Measurements from ENCODE around the gene NENF.

The NENF gene

DNA sequence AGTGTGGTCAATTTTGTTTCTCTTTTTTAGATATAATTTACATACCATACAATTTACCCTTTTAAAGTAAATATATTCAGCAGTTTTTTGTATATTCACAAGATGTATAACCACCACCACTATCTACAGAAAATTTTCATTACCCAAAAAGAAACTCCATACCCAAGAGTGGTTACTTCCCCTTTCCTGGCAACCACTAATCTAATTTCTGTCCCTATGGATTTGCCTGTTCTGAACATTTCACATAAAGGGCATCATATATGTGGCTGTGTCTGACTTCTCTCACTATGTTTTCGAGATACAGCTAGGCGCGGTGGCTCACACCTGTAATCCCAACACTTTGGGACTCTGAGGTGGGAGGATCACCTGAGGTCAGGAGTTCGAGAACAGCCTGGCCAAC lies 31.7 kb upstream of the NENF start:
- no peak for TF ChIP-seq PPARA (CRISPR knock-in tag; IDR thresholded peaks at IDR 0.05; ENCODE audit: borderline replicate concordance)
- TF ChIP-seq, protein P1, sequence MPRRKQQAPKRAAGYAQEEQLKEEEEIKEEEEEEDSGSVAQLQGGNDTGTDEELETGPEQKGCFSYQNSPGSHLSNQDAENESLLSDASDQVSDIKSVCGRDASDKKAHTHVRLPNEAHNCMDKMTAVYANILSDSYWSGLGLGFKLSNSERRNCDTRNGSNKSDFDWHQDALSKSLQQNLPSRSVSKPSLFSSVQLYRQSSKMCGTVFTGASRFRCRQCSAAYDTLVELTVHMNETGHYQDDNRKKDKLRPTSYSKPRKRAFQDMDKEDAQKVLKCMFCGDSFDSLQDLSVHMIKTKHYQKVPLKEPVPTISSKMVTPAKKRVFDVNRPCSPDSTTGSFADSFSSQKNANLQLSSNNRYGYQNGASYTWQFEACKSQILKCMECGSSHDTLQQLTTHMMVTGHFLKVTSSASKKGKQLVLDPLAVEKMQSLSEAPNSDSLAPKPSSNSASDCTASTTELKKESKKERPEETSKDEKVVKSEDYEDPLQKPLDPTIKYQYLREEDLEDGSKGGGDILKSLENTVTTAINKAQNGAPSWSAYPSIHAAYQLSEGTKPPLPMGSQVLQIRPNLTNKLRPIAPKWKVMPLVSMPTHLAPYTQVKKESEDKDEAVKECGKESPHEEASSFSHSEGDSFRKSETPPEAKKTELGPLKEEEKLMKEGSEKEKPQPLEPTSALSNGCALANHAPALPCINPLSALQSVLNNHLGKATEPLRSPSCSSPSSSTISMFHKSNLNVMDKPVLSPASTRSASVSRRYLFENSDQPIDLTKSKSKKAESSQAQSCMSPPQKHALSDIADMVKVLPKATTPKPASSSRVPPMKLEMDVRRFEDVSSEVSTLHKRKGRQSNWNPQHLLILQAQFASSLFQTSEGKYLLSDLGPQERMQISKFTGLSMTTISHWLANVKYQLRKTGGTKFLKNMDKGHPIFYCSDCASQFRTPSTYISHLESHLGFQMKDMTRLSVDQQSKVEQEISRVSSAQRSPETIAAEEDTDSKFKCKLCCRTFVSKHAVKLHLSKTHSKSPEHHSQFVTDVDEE (CRISPR knock-in tag; IDR thresholded peaks at IDR 0.05) = no peak
- TF ChIP-seq ARNTL (CRISPR knock-in tag; IDR thresholded peaks at IDR 0.05; ENCODE audit: borderline replicate concordance, low read depth) = no peak
- TF ChIP-seq ZFP30 (CRISPR knock-in tag; IDR thresholded peaks at IDR 0.05) = no peak
- no peak for TF ChIP-seq GLIS3 (CRISPR knock-in tag; IDR thresholded peaks at IDR 0.05)
- no peak for TF ChIP-seq SNAI2 (CRISPR knock-in tag; IDR thresholded peaks at IDR 0.05)
- TF ChIP-seq, protein P2, sequence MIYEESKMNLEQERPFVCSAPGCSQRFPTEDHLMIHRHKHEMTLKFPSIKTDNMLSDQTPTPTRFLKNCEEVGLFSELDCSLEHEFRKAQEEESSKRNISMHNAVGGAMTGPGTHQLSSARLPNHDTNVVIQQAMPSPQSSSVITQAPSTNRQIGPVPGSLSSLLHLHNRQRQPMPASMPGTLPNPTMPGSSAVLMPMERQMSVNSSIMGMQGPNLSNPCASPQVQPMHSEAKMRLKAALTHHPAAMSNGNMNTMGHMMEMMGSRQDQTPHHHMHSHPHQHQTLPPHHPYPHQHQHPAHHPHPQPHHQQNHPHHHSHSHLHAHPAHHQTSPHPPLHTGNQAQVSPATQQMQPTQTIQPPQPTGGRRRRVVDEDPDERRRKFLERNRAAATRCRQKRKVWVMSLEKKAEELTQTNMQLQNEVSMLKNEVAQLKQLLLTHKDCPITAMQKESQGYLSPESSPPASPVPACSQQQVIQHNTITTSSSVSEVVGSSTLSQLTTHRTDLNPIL (CRISPR knock-in tag; IDR thresholded peaks at IDR 0.05; ENCODE audit: low read depth) = no peak
- TF ChIP-seq RARB (CRISPR knock-in tag; IDR thresholded peaks at IDR 0.05) = no peak
- TF ChIP-seq OSR1 (CRISPR knock-in tag; IDR thresholded peaks at IDR 0.05) = no peak
- no peak for TF ChIP-seq ZFP3 (CRISPR knock-in tag; IDR thresholded peaks at IDR 0.05)
- no peak for ATAC-seq

DNA sequence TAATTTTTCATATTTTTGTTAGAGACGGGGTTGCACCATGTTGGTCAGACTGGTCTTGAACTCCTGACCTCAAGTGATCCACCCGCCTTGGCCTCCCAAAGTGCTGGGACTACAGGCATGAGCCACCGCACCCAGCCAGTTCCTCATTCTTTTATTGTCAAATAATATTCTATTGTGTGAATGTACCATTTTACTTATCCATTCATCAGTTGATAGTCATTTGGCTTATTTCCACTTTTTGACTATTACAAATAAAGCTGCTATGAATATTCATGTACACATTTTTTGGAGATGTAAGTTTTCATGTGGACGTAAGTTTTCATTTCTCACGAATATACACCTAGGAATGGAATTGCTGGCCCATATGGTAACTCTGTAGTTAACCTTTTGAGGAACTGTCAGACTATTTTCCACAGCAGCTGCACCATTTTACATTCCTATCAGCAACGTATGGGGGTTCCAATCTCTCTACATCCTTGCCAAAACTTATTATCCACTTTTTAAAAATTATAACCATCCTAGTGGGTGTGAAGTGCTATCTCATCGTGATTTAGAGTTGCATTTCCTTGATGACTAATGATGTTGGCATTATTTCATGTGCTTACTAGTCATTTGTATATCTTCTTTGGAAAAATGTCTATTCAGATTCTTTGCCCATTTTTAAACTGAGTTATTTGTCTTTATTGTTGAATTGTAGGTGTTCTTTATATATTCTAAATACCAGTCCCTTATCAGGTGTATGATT lies 30.7 kb upstream of the NENF start:
- TF ChIP-seq BACH2 (CRISPR knock-in tag; IDR thresholded peaks at IDR 0.05; ENCODE audit: borderline replicate concordance) = no peak
- no peak for TF ChIP-seq ZFP3 (CRISPR knock-in tag; IDR thresholded peaks at IDR 0.05)
- TF ChIP-seq OSR1 (CRISPR knock-in tag; IDR thresholded peaks at IDR 0.05) = no peak
- no peak for TF ChIP-seq ZNF565 (CRISPR knock-in tag; conservative IDR thresholded peaks at IDR 0.05; ENCODE audit: low read depth)
- no peak for TF ChIP-seq RARB (CRISPR knock-in tag; IDR thresholded peaks at IDR 0.05)
- TF ChIP-seq, protein P1 (CRISPR knock-in tag; IDR thresholded peaks at IDR 0.05) = no peak
- TF ChIP-seq TCF4 (CRISPR knock-in tag; IDR thresholded peaks at IDR 0.05; ENCODE audit: borderline replicate concordance) = no peak
- no peak for TF ChIP-seq SNAI2 (CRISPR knock-in tag; IDR thresholded peaks at IDR 0.05)
- TF ChIP-seq GLIS3 (CRISPR knock-in tag; IDR thresholded peaks at IDR 0.05) = no peak
- TF ChIP-seq, protein P3, sequence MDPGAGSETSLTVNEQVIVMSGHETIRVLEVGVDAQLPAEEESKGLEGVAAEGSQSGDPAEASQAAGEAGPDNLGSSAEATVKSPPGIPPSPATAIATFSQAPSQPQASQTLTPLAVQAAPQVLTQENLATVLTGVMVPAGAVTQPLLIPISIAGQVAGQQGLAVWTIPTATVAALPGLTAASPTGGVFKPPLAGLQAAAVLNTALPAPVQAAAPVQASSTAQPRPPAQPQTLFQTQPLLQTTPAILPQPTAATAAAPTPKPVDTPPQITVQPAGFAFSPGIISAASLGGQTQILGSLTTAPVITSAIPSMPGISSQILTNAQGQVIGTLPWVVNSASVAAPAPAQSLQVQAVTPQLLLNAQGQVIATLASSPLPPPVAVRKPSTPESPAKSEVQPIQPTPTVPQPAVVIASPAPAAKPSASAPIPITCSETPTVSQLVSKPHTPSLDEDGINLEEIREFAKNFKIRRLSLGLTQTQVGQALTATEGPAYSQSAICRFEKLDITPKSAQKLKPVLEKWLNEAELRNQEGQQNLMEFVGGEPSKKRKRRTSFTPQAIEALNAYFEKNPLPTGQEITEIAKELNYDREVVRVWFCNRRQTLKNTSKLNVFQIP (CRISPR knock-in tag; IDR thresholded peaks at IDR 0.05; ENCODE audit: borderline replicate concordance, low read depth) = no peak
- TF ChIP-seq, protein P4, sequence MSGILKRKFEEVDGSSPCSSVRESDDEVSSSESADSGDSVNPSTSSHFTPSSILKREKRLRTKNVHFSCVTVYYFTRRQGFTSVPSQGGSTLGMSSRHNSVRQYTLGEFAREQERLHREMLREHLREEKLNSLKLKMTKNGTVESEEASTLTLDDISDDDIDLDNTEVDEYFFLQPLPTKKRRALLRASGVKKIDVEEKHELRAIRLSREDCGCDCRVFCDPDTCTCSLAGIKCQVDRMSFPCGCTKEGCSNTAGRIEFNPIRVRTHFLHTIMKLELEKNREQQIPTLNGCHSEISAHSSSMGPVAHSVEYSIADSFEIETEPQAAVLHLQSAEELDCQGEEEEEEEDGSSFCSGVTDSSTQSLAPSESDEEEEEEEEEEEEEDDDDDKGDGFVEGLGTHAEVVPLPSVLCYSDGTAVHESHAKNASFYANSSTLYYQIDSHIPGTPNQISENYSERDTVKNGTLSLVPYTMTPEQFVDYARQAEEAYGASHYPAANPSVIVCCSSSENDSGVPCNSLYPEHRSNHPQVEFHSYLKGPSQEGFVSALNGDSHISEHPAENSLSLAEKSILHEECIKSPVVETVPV (CRISPR knock-in tag; IDR thresholded peaks at IDR 0.05) = no peak
- no peak for TF ChIP-seq ZFP30 (CRISPR knock-in tag; IDR thresholded peaks at IDR 0.05)
- TF ChIP-seq ARNTL (CRISPR knock-in tag; IDR thresholded peaks at IDR 0.05; ENCODE audit: borderline replicate concordance, low read depth) = no peak
- no peak for TF ChIP-seq ESRRG (CRISPR knock-in tag; IDR thresholded peaks at IDR 0.05)
- no peak for TF ChIP-seq CSDC2 (CRISPR knock-in tag; IDR thresholded peaks at IDR 0.05)
- TF ChIP-seq ZNF8 (CRISPR knock-in tag; IDR thresholded peaks at IDR 0.05) = no peak
- no peak for ATAC-seq
